Epithelial cell of proximal tubule (primary cell): Measurements from ENCODE around the gene SCAMP4. TPM values are rescaled to one million over a fixed set of nuclear protein-coding genes. Genes with fewer than 3 reads are reported as not detected.

Experiments used
- DNase-seq: peaks from one replicate; pipeline ENCODE4 v3.0.0-alpha.2; 2011; ENCODE audit warnings: low read depth
- H3K4me3 ChIP-seq: 2 replicates; pipeline ENCODE4 v1.5.1; 2011; ENCODE audit warnings: low read depth, mild to moderate bottlenecking, low read length
- CTCF ChIP-seq: conservative IDR thresholded peaks from 2 replicates; pipeline ENCODE4 v1.5.1; 2012; ENCODE audit warnings: low read depth, mild to moderate bottlenecking, low read length
- total RNA-seq: library from RNA; depleted of rRNA; stranded (reverse); fragments of >200 nt; gene quantifications from 2 replicates; pipeline ENCODE4 v1.2.3, GENCODE V29; 2015

Gene SCAMP4
- total RNA-seq, 1 donor from 2014 or later = 134 TPM

- no peak for TF ChIP-seq CTCF
- no peak overlapping the region for H3K4me3 ChIP-seq
- no peak for DNase-seq
These were observed 61.9 kb downstream of the SCAMP4 start for GRCh38 chr19:1967087-1967608.

GRCh38 chr19:1968279-1969175, 63.3 kb downstream of the SCAMP4 start:
- no peak overlapping the region for H3K4me3 ChIP-seq
- DNase-seq = no peak
- TF ChIP-seq CTCF = no peak

DNA sequence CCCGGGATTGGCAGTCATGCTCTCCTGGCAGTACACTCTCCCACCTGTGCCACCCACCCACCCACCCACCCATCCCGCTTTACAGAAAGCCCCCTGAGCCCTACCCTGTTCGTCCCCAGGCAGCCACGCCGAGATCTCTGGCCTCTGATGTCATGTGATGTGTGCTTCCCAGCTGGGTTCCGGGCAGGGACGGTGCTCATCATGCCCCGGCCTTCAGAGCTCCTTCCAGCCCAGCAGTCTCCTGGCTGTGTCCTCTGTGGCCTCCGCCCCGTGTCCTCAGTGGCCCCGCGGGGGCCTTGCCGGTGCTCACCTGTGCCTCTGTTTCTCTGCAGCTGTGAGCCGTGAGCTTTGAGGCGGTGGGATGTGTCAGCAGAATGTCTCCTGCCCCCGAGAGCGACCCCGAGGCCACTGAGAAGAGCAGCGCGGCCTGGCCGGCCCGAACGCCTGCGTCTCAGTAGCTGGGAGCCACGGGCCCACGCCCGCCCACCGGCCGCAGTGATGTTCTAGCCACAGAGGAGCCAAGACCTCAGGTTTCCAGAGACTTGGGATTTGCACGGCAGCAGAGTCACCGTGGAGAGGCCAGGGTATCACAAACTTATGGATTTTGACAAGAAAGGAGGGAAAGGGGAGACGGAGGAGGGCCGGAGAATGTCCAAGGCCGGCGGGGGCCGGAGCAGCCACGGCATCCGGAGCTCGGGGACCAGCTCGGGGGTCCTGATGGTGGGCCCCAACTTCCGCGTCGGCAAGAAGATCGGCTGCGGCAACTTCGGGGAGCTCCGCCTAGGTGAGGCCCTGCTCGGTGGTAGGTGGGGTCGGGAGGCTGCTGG, 64.2 kb downstream of the SCAMP4 start:
- no peak overlapping the region for H3K4me3 ChIP-seq
- no peak for DNase-seq

GRCh38 chr19:1970003-1970805, 65.0 kb downstream of the SCAMP4 start:
- no peak for DNase-seq
- no peak overlapping the region for H3K4me3 ChIP-seq
- TF ChIP-seq CTCF = no peak

More for the DNA sequence above, 64.2 kb downstream of the SCAMP4 start:
- TF ChIP-seq CTCF = no peak

GRCh38 chr19:1970806-1971502, 65.8 kb downstream of the SCAMP4 start:
- no peak overlapping the region for H3K4me3 ChIP-seq
- TF ChIP-seq CTCF = no peak
- DNase-seq = no peak
